Bronchial epithelial cell (primary cell): Measurements from ENCODE around the gene ADAMTS12. TPM values are rescaled to one million over a fixed set of nuclear protein-coding genes. Genes with fewer than 3 reads are reported as not detected.

Experiments used
- DNase-seq: peaks from one replicate; pipeline ENCODE4 v3.0.0-alpha.2; 2010; ENCODE audit warnings: low read depth
- FAIRE-seq: peaks from 2 replicates; lab custom pipeline; 2011; peaks lifted over from hg19 to GRCh38; lab: Jason Lieb, UNC
- H3K27me3 ChIP-seq: 2 replicates; pipeline ENCODE4 v1.5.1; 2011; ENCODE audit warnings: low read length; ENCODE audit not compliant: control insufficient read depth, insufficient read depth
- H3K36me3 ChIP-seq: 2 replicates; pipeline ENCODE4 v1.5.1; 2011; ENCODE audit warnings: low read length; ENCODE audit not compliant: control insufficient read depth, insufficient read depth
- H3K4me3 ChIP-seq: 2 replicates; pipeline ENCODE4 v1.5.1; 2011; ENCODE audit warnings: mild to moderate bottlenecking, low read depth, low read length, control low read depth
- CTCF ChIP-seq: IDR thresholded peaks from 2 replicates; pipeline ENCODE4 v1.5.1; 2011; ENCODE audit warnings: mild to moderate bottlenecking, moderate library complexity, low read length, control low read depth, inconsistent platforms; ENCODE audit not compliant: insufficient read depth, severe bottlenecking
- total RNA-seq: library from RNA; depleted of rRNA; stranded (reverse); fragments of >200 nt; gene quantifications from 2 replicates; pipeline ENCODE4 v1.2.1, GENCODE V29; 2014

ADAMTS12 gene
- 0.26 TPM in 1 of 2 replicates, not detected in the other for total RNA-seq

GRCh38 chr5:33891788-33892619 lies at the start of gene ADAMTS12:
TSS of gene ADAMTS12 (minus strand) at chr5:33891990. CDS start at chr5:33891856, 134 bp downstream.
- no peak for DNase-seq
- TF ChIP-seq CTCF = no peak
- FAIRE-seq = no peak
- no peaks in the 10 kb centered on the region for H3K36me3 ChIP-seq
- H3K4me3 ChIP-seq = no peak within 1 kb of the TSS
- no peaks in the 10 kb centered on the region for H3K27me3 ChIP-seq

GRCh38 chr5:33941090-33941489 lies 49.3 kb upstream of the ADAMTS12 start:
- no peaks in the 10 kb centered on the region for H3K36me3 ChIP-seq
- H3K27me3 ChIP-seq = peaks cover 26% of the 10 kb centered on the region
- FAIRE-seq = no peak
- DNase-seq = no peak
- H3K4me3 ChIP-seq = no peak overlapping the region
- no peak for TF ChIP-seq CTCF

GRCh38 chr5:33939556-33940262 lies 47.9 kb upstream of the ADAMTS12 start:
- peak; percentile 16 for DNase-seq
- no peak for TF ChIP-seq CTCF

GRCh38 chr5:33938881-33939280 lies 47.1 kb upstream of the ADAMTS12 start:
- H3K4me3 ChIP-seq = no peak overlapping the region
- FAIRE-seq (no peak), DNase-seq (no peak)
- no peak for TF ChIP-seq CTCF
- no peaks in the 10 kb centered on the region for H3K36me3 ChIP-seq
- peaks cover 27% of the 10 kb centered on the region for H3K27me3 ChIP-seq

More at GRCh38 chr5:33939556-33940262, 47.9 kb upstream of the ADAMTS12 start:
- Histone ChIP-seq H3K27me3 (peaks cover 27% of the 10 kb centered on the region), H3K36me3 (no peaks in the 10 kb centered on the region), H3K4me3 (no peak overlapping the region)
- no peak for FAIRE-seq

- DNase-seq = no peak
- Histone ChIP-seq H3K27me3 (peaks cover 27% of the 10 kb centered on the region), H3K36me3 (no peaks in the 10 kb centered on the region), H3K4me3 (no peak overlapping the region)
- FAIRE-seq = no peak
- no peak for TF ChIP-seq CTCF
Observed at GRCh38 chr5:33938507-33938796, 46.7 kb upstream of the ADAMTS12 start.
